Activated naive CD4-positive, alpha-beta T cell treated with anti-CD3 and anti-CD28 coated beads, Interleukin-2, amount 10 ng/mL, durations not matched to agents 7 days and 5 days (primary cell): ENCODE results near the gene JKAMP.

Source experiments
- CTCF ChIA-PET: fragments of 350-600 bp; sonication (Branson Sonifier 250); formaldehyde crosslinking; loops from one replicate; lab custom pipeline; 2021; ENCODE audit warnings: antibody characterized with exemption; lab: Charles Lee
- DNase-seq: peaks from one replicate; pipeline ENCODE4 v3.0.0-alpha.2; 2020
- H3K27ac Mint-ChIP-seq: one replicate; pipeline ENCODE4 v1.8.0; 2021; ENCODE audit warnings: mild to moderate bottlenecking, moderate library complexity, mixed read lengths
- H3K27me3 Mint-ChIP-seq: one replicate; pipeline ENCODE4 v1.8.0; 2021; ENCODE audit warnings: mild to moderate bottlenecking, mixed read lengths
- H3K36me3 Mint-ChIP-seq: one replicate; pipeline ENCODE4 v1.8.0; 2021; ENCODE audit warnings: mixed read lengths
- H3K4me1 Mint-ChIP-seq: one replicate; pipeline ENCODE4 v1.8.0; 2021; ENCODE audit warnings: mixed read lengths
- H3K4me3 Mint-ChIP-seq: one replicate; pipeline ENCODE4 v1.8.0; 2021; ENCODE audit warnings: mild to moderate bottlenecking, moderate library complexity, mixed read lengths
- H3K9me3 Mint-ChIP-seq: one replicate; pipeline ENCODE4 v1.8.0; 2021; ENCODE audit warnings: mixed read lengths

JKAMP gene

GRCh38 chr14:59537476-59537875 lies 53.2 kb downstream of the JKAMP start:
- Mint-ChIP-seq H3K27ac (no peak overlapping the region), H3K4me1 (no peaks in the 10 kb centered on the region), H3K36me3 (no peaks in the 10 kb centered on the region), H3K4me3 (no peak overlapping the region), H3K27me3 (no peaks in the 10 kb centered on the region), H3K9me3 (no peaks in the 10 kb centered on the region)
- CTCF ChIA-PET = no interaction called here
- DNase-seq = no peak

- no peaks in the 10 kb centered on the region for H3K27me3 Mint-ChIP-seq
- CTCF ChIA-PET = no interaction called here
- no peak overlapping the region for H3K27ac Mint-ChIP-seq
- H3K4me3 Mint-ChIP-seq = no peak overlapping the region
- DNase-seq = no peak
- no peaks in the 10 kb centered on the region for H3K9me3 Mint-ChIP-seq
- H3K4me1 Mint-ChIP-seq = no peaks in the 10 kb centered on the region
- no peaks in the 10 kb centered on the region for H3K36me3 Mint-ChIP-seq
Observed at GRCh38 chr14:59538936-59539335, 54.6 kb downstream of the JKAMP start.

GRCh38 chr14:59540852-59541251 lies 56.5 kb downstream of the JKAMP start:
- no peaks in the 10 kb centered on the region for H3K9me3 Mint-ChIP-seq
- DNase-seq = no peak
- H3K4me1 Mint-ChIP-seq = no peaks in the 10 kb centered on the region
- no peak overlapping the region for H3K27ac Mint-ChIP-seq
- CTCF ChIA-PET = no interaction called here
- no peaks in the 10 kb centered on the region for H3K27me3 Mint-ChIP-seq
- no peak overlapping the region for H3K4me3 Mint-ChIP-seq
- H3K36me3 Mint-ChIP-seq = no peaks in the 10 kb centered on the region

GRCh38 chr14:59541731-59542130 lies 57.4 kb downstream of the JKAMP start:
- DNase-seq = no peak
- Mint-ChIP-seq H3K4me3 (no peak overlapping the region), H3K27me3 (no peaks in the 10 kb centered on the region), H3K4me1 (no peaks in the 10 kb centered on the region), H3K36me3 (no peaks in the 10 kb centered on the region), H3K27ac (no peak overlapping the region), H3K9me3 (no peaks in the 10 kb centered on the region)
- CTCF ChIA-PET = interaction anchor here (0.6 kb wide), 1 partner anchor 20 kb away, joined by 3 read pairs; no protein-coding TSS in a partner anchor

- DNase-seq = no peak
- CTCF ChIA-PET = interaction anchor here (0.7 to 1.2 kb wide), 3 partner anchors 8 to 1073 kb away, joined by 3 read pairs; no protein-coding TSS in a partner anchor
- no peaks in the 10 kb centered on the region for H3K9me3 Mint-ChIP-seq
Observed at GRCh38 chr14:59543873-59544272, 59.6 kb downstream of the JKAMP start.

GRCh38 chr14:59547310-59547709 lies 63.0 kb downstream of the JKAMP start:
- no peaks in the 10 kb centered on the region for H3K9me3 Mint-ChIP-seq
- CTCF ChIA-PET = no interaction called here
- no peaks in the 10 kb centered on the region for H3K4me1 Mint-ChIP-seq
- H3K27ac Mint-ChIP-seq = no peak overlapping the region
- H3K36me3 Mint-ChIP-seq = no peaks in the 10 kb centered on the region
- peaks cover 9% of the 10 kb centered on the region for H3K27me3 Mint-ChIP-seq
- no peak for DNase-seq
- H3K4me3 Mint-ChIP-seq = no peak overlapping the region

More at GRCh38 chr14:59543873-59544272, 59.6 kb downstream of the JKAMP start:
- Mint-ChIP-seq H3K4me1 (no peaks in the 10 kb centered on the region), H3K36me3 (no peaks in the 10 kb centered on the region), H3K27me3 (no peaks in the 10 kb centered on the region), H3K27ac (no peak overlapping the region), H3K4me3 (no peak overlapping the region)
